ENCODE results near the gene TTC39A.

TTC39A gene

DNA sequence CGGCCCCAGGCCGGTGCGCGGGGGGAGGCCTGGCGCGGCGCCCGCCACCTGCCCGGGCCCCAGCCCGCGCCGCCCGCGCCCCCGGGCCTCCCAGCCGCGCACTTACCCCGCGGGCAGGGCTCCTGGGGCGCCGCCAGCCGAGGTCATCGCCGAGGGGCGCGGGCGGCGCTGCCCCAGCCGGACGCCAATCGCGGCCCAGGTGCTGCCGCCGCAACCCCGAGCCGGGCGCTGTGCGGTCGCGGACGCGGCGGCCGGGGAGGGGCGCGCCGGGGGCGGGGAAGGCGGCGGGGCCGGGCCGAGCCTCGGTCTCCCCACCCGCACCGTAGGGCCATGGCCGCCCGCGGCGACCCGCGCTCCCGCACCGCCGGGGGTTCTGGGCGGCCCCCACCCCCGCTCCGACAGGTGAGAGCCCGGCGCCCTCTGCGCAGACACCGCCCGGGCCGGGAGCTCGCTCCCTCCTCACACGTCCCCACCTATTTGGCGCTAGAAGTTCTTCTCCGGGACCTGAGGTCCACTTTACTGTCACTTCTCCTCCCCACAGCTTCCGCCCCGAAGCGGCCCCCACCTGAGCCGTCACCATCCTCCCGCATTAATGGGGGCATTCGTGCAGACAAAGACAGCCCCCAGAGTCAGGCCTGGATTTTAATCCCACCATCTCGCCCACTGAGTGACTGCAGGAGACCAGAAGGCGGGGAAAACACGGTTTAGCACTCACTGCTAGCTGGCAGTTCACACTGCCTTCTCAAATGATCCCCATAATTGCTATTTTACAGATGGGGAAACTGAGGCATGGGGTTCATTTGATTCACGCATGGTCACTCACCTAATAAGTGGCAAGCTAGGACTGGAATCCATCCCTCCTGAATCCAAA lies at the start of gene TTC39A:
Gene TTC39A (minus strand): TSS at position 232 of the 871 bp plus-strand sequence. CDS start 85 bp downstream, at position 147.
- no peak for DNase-seq (ENCODE audit: low read depth in 3 of 3)

DNA sequence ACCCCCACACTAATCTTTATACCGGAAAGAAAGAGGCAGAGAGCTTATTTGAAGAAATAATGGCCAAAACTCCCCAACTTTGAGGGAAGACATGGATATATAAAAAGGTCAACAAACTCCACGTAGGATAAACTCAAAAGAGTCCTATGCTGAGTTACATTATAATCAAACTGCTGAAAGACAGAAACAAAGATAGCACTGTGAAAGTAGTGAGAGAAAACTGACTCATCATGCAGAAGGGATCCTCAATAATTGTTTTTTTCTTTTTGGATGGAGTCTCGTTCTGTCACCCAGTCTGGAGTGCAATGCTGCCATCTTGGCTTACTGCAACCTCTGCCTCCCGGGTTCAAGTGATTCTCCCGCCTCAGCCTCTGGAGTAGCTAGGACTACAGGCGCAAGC lies 48.5 kb upstream of the TTC39A start:
- no peak for DNase-seq (ENCODE audit: low read depth in 3 of 3)

DNA sequence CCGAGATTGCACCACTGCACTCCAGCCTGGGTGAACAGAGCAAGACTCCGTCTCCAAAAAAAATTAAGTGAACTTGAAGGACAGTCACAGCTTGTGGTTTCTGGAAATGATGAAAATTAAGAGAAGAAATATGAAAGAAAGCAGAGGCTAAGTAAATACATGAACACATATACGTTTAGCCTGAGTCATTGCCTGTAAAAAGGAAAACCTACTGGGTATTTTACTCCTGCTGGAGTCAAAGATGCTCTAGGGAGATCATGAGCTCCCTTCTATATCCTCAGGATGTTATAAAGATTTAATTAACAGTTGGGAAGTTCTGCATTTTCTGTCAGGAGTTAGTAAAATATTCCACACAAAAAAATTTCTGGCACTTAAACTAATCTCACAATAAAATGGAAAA lies 43.5 kb upstream of the TTC39A start:
- DNase-seq (ENCODE audit: low read depth in 3 of 3) = no peak

DNA sequence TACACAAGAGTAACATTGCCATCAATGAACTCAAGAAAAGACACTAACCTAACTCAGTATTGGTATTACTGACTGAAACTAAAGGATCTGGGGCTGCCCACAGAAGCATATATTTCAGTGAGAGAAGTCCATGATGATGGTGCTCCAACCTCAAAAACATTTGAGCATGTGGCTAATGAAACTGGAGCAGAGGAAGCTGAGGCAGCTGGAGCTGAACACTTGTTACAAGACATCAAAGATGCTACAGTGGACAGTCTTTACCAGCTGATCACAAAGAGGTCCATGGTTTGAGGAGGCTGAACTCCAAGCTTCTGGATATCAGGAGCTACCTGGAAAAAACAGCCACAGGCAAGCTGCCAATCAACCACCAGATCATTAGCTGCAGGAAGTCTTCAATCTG lies 42.2 kb upstream of the TTC39A start:
- no peak for DNase-seq (ENCODE audit: low read depth in 3 of 3)

DNA sequence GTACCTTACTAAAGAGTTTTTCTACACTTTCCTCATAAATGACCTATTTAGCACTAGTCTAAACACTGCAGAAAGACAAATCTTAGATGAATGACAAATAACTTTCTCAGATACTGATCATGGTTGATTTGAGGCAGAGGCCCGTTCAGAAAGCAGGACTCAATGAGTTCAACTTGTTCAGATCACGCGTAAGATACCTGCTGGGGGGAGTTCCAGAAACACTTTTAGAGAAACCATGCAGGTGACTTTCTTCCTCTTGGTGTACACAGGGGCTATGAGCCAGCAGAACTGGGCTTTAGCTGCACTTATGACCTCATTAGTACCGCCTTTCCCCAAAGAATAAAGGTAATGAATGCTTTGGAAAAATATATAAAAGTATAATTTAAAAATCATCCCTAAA lies 38.8 kb upstream of the TTC39A start:
- no peak for DNase-seq (ENCODE audit: low read depth in 3 of 3)

DNA sequence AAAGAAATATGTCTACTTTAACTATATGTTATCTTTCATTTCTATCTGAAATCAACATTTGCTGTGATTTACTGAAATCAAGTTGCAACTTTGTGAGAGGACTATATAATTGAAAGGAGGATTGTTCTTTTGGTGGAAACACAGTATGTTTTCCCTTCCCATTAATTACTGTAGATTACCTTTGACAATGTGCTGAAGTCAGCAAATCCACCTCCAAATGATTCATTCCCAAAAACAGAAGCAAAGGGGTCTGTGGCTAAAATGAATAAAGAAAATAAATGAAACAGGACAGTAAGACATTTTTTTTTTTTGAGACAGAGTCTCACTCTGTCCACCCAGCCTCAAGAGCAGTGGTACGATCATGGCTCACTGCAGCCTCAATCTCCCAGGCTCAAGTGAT lies 35.4 kb upstream of the TTC39A start:
- no peak for DNase-seq (ENCODE audit: low read depth in 3 of 3)

DNA sequence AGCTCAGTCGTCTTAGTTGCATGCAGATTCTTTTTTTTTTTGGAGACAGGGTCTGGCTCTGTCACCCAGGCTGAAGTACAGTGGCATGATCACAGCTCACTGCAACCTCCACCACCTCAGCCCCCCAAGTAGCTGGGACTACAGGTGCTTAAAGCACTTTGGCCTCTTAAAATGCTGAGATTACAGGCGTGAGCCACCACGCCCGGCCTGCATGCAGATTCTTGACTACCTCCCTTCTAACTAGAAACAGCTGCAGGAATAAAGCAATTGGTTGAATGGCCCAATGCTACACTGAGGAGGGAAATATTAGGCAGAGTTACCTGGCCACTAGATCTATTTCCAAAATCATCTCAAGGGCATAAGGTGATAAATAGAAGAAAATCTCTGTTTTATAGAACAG lies 29.5 kb upstream of the TTC39A start:
- DNase-seq (ENCODE audit: low read depth in 3 of 3) = no peak

DNA sequence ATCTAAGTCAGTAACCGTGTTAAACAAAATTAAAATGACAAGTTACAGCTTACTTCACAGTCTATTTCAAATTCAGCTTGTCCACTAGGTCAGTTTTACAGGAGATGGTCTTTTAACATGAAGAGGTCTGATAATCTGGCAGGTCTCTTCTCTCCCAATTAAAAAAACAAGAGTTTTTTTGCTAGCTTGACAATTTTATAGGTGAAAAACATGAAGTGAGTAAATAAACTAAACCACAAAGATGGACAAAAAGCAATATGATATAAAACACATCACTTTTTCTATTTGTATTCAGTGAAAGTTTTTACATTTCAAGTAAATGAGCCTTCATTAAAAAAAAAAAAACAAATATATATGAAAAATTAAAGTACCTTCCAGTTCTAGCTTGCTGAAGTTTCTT lies 25.0 kb upstream of the TTC39A start:
- no peak for DNase-seq (ENCODE audit: low read depth in 3 of 3)

DNA sequence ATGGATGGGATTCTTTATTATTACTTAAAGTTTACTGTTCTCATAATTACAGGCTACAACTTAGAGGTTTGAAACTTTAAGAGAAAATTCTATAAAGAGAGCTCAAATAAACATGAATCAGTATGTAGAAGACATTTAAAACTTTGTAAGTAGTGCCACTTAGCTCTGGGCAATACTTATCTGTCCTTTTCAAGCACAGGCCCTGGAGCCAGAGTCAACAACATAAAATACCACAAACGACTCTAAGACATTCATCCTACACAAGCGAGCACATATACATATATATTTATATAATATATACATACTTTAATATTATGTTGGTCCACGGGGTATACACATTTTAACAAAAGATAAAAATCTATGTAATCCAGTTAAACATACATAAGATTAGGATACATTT lies 24.1 kb upstream of the TTC39A start:
- DNase-seq (ENCODE audit: low read depth in 3 of 3) = no peak

DNA sequence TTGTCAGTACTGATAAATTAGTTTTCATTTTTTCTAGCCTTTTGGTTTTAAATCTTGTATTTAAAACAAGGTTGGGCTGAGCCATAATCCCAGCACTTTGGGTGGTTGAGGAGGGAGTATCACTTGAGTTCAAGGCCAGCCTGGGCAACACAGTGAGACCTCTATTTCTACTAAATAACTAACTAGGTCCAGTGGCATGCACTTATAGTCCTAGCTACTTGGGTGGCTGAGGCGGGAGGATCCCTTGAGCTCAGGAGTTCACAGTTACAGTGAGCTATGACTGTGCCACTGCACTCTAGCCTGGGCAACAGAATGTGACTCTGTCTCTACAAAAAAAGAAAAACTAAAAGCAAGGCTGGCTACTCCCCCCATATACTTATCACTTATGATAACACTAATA lies 21.5 kb upstream of the TTC39A start:
- DNase-seq (ENCODE audit: low read depth in 3 of 3) = no peak

DNA sequence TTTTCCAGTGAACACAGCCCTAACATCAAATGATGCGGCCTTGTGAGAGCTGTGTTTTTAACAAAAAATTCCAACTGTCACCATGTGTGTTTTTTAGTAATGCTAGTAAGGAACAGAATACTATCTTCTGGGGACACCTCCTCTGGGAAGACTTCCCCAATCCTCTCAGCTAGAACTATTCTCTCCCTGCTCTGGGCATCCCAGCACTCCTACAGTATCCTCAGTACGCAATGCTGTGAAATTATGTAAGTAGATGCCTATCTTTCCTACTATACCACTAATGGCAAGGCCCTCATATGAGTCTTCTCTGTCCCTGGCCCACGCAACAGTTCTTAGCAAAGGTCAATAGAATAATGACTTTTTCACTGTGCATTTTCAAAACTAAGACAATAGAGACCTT lies 19.5 kb upstream of the TTC39A start:
- no peak for DNase-seq (ENCODE audit: low read depth in 3 of 3)

DNA sequence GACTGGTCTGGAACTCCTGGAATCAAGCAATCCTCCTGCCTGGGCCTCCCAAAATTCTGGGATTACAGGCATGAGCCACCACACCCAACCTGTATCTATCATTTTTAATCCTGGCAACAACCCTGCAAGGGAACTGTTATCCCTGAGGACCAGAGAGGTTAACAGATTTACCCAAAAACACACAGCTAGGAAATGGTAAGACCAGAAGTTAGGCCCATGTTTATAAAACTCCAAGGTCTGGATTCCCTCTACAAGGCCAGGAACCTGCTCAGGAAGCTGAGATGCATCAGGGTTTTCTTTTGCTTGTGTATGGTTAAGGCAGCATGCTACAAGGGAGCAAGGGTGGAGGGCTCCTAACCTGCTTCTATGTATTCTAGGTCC lies 17.8 kb upstream of the TTC39A start:
- DNase-seq (ENCODE audit: low read depth in 3 of 3) = no peak

DNA sequence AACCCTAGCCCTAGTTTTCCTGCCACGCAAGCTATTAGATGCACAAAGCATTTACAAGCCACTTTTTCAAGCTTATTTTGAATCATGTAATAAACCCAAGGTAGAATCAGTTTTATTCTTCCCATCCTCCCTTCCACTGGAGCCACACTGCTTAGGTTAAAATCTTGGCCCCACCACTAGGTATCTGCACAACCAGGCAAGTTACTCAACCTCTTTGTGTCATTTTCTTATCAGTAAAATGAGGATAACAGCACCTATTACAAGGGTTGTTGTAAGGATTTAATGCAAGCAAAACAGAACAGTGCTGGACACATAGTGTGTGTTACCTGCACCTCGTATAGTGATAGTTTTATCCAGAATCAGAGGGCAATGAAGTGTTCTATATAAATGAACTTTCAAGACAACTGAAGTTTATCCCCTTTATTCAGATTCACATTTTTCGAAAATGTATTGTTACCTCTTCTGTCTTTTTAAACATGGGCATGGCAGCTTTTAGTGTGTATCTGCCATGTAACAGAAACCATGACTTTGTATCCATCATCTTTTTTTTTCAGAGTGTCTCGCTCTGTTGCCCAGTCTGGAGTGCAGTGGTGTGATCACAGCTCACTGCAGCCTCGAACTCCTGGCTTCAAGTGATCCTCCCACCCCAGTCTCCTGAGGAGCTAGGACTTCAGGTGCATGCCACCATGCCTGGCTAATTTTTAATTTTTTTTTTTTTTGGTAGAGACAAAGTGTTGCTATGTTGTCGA lies 17.2 kb upstream of the TTC39A start:
- DNase-seq (ENCODE audit: low read depth in 3 of 3) = no peak

DNA sequence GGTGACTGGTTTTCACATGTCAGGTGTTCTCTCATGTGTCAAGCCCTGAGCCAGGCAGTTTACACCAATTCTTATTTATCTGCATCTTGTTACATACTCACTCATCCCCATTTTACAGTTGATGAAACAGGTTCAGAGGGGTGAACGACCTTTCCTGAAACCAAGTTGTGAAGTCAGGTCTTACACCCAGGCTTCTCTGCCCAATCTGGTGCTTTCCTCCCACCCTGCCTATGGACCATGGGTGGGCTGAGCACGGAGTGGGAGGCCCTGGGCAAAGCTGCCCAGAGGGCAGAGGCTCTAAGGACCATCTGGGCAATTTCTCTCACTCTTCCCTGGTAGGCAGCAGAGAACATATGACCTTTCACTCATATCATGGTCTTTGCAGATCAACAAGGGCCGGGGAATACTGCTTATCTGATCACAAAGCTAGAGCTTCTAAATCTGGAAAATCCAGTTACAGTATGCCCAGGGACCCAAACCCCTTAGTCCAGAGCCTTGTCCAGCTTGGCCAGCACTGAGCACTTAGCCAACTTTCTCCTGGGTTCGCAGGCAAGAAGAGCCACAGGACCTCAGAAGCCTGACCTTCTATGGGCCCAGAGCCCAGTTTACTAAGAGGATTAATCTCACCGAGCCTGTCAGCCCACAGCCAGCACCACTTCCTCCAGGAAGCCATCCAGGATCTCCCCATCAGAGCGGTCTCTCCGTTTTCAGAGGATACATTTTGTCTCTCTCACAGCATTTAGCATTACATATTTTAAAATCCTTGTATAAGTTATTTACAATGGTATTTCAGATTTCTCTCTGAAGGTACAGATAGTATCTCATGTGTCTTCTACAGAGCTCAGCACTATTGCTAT lies 16.0 kb upstream of the TTC39A start:
- DNase-seq (ENCODE audit: low read depth in 3 of 3) = no peak

DNA sequence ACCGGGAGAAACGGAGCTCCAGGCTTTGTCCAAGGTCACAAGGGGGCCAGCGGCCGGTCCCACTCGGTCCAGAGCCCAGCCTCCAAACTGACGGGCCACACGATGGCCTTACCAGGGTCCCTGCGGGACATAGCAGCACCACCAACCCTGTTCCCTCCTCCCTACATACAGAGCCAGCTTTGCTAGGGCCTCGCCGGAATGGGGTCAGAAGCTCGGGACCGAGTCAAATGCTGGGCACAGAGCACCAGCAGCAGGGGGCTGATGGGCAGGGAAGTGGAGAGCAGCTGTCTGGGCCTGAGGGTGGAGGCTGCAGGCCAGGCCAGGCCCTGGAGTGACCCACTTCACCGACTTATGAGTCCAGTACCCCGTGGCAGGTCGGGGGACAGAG lies 14.9 kb upstream of the TTC39A start:
- no peak for DNase-seq (ENCODE audit: low read depth in 3 of 3)

DNA sequence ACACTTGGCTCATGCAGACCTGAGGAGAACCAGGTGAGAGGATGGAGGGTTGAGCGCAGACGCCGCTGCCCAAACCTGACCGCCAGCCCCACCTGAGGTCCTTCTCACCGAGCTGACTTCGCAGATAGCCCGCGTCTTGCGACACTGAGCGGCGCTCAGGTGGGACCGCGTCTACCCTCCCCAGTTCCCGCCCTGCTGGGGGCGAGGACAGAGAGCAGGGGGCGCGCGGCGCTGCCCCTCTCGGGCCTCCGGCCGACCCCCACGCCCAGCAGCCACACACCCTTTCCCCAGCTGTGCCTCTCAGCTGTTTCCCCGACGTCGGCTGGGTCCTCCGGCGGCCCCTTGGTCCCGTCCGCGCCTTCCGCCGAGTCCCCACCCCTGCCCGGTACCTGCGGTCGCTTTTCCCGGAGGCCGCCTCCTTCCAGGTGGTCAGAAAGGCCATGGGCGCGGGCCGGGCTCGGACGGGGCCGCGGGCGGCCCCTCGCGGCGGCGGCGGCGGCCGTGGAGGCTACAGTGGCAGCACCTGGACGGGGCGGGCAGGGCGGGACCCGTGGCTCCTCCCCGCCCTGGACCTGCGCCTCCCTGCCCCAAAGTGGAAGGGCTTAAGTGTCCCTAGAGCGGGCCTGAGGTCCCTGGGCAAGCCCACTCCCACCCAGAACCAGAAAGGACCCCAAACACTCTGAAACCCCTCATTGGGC lies 14.4 kb upstream of the TTC39A start:
- no peak for DNase-seq (ENCODE audit: low read depth in 3 of 3)

DNA sequence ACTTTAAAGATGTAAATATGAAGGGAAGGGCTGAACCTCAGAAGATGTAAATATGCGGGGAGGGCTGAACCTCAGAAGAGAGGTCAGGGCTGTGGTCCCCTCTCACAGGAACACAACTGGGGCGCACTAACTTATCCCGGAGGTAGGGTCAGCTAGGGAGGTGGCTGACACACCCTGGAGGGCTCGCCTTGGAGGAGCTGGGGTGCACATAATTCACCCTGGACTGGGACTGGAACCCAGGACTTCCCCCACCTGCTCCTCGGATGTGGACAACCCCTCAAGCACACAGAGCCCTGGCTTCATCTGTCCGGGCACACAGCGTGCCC lies 13.9 kb upstream of the TTC39A start:
- DNase-seq (ENCODE audit: low read depth in 3 of 3) = no peak

DNA sequence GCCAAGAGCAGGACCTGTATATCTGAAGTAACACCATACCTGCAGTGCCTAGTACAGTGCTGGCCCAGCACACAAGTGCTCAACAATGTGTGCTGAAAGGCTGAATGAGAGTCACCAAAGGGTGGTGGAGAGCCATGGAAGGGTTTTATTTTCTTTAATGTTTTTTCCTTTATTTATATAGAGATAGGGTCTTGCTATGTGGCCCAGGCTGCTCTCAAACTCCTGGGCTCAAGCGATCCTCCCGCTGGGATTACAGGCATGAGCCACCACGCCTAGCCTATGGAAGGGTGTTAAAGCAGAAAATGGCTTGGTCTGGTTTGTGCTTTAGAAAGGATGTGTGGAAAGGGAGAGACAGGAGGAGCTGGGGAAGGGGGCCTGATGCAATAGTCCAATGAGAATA lies 13.3 kb upstream of the TTC39A start:
- no peak for DNase-seq (ENCODE audit: low read depth in 3 of 3)

DNA sequence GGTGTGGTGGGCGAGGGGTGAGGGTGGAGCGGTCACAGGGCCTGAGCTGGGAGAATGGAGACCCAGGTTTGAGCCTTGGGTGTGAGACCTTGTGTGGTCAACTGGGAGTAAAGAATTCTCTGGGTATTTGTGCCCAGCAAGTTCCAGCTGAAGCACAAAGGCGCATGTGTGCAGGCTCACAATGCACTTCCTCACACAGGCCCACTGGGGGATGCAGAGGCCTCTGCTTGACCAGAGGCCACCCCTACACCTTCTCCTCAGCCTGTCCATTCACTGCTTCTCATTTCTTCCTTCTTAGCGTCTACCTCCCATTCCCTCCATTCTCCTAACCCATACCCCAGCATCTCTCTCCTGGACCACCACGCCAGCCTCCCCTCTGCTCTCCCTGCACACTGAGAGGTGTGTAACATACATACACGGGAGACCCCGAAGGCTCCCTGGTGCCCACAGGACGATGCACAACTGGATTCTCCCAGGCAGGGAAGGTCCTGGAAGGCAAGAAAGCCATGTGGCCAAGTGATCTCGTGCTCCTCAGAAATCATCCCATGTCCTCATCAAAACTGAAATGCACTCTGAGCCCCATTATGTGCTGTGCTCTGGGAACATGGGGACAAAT lies 12.3 kb upstream of the TTC39A start:
- DNase-seq (ENCODE audit: low read depth in 3 of 3) = no peak

DNA sequence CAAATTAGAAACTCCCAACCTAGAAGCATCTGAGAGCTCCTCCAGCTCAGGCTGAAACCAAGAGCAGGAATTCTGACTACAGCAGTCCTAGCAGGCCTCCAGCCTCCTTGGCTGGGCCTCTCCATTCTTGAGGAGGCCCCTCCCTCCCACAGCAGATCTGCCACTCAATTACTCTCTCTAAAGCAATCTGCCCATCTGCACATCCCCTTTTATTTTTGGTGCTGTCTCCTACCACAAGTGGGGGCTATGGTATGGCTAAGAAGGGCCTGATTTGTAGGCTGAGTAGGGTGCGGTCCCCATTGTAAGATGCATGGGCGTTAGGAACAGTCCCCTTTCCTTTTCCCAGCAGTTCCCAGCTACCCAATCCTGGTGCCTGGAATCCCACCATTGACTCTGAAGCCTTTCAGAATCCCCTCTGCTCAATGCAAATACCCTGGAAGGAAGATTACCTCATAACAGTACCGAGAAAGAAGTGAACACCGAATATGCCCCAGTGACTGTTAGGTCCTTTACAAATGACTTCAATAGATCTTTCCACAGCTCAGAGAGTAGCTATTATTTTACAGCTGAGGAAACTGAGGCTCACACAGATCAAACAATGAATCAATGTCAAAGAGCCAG lies 11.6 kb upstream of the TTC39A start:
- DNase-seq (ENCODE audit: low read depth in 3 of 3) = no peak

DNA sequence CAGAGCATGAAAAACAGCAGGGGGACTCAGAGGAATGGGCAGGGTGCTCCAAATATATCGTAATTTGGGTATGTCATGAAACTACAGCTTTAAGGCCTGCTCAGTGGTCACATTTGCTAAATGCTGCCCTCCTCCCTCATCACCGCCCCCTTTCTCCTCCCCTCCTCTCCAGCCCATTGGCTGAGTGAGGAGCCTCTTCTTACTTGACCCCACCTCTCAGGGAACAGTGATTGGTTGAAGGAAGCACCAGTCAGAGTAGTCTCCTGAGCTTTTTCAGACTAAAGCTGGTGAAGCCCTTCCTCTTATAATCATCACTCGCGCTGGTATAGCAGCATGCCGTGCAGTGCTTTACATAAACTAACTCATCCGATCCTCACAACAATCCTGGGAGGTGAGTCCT lies 10.0 kb upstream of the TTC39A start:
- no peak for DNase-seq (ENCODE audit: low read depth in 3 of 3)

Data from stimulated activated CD4-positive, alpha-beta T cell treated with anti-CD3 and anti-CD28 coated beads, TNF-alpha, amount 100 ng/mL, for 48 hours (primary cell).